CD8-positive, alpha-beta memory T cell (primary cell): ENCODE data around the gene CCL17. TPM values are rescaled to one million over a fixed set of nuclear protein-coding genes. Genes with fewer than 3 reads are reported as not detected.
"Not testable (repeated sequence)": the region's sequence is repeated elsewhere in the genome, so short reads cannot be mapped to it uniquely, and the experiment has no call there.

Experiments
- CTCF ChIA-PET: fragments of 350-600 bp; sonication (Branson Sonifier 250); formaldehyde crosslinking; loops from one replicate; lab custom pipeline; 2021; ENCODE audit warnings: antibody characterized with exemption; lab: Charles Lee
- POLR2A ChIA-PET: fragments of 350-600 bp; sonication (Branson Sonifier 250); formaldehyde crosslinking; loops from one replicate; lab custom pipeline; 2021; ENCODE audit warnings: antibody characterized with exemption; lab: Charles Lee
- DNase-seq, 5 donors: peaks; one replicate each; pipeline versions ENCODE4 v3.0.0 to v3.0.0-alpha.2; 2020 to 2022; ENCODE audit warnings: mixed read lengths in 1 of 5
- H3K27ac ChIP-seq: one replicate; pipeline ENCODE4 v1.7.0; 2013; ENCODE audit warnings: low read depth, mild to moderate bottlenecking, low read length, moderate library complexity
- H3K27me3 ChIP-seq: 2 replicates; pipeline ENCODE4 v1.7.0; 2013; ENCODE audit warnings: low read length, mild to moderate bottlenecking; ENCODE audit not compliant: insufficient read depth, poor library complexity, severe bottlenecking
- H3K36me3 ChIP-seq: 2 replicates; pipeline ENCODE4 v1.7.0; 2013; ENCODE audit warnings: mild to moderate bottlenecking, low read length, moderate library complexity; ENCODE audit not compliant: insufficient read depth
- H3K4me1 ChIP-seq: 2 replicates; pipeline ENCODE4 v1.7.0; 2013; ENCODE audit warnings: mild to moderate bottlenecking, low read length, moderate library complexity; ENCODE audit not compliant: insufficient read depth
- H3K4me3 ChIP-seq: 2 replicates; pipeline ENCODE4 v1.7.0; 2013; ENCODE audit warnings: mild to moderate bottlenecking, low read length
- H3K9me3 ChIP-seq: 2 replicates; pipeline ENCODE4 v1.7.0; 2013; ENCODE audit warnings: mild to moderate bottlenecking, low read length
- H3K27ac Mint-ChIP-seq, 8 donors: one replicate each; pipeline ENCODE4 v1.8.0; 2020 to 2021; ENCODE audit warnings: mixed read lengths in 8 of 8, mild to moderate bottlenecking in 6 of 8, inconsistent platforms in 3 of 8, moderate library complexity in 3 of 8
- H3K27me3 Mint-ChIP-seq, 2 donors: one replicate each; pipeline ENCODE4 v1.8.0; 2020 to 2021; ENCODE audit warnings: mixed read lengths in 2 of 2, mild to moderate bottlenecking in 1 of 2, moderate library complexity in 1 of 2
- H3K36me3 Mint-ChIP-seq, 3 donors: one replicate each; pipeline ENCODE4 v1.8.0; 2020 to 2021; ENCODE audit warnings: mixed read lengths in 3 of 3, inconsistent platforms in 1 of 3, mild to moderate bottlenecking in 1 of 3
- H3K4me1 Mint-ChIP-seq, 3 donors: one replicate each; pipeline ENCODE4 v1.8.0; 2020 to 2021; ENCODE audit warnings: mixed read lengths in 3 of 3, inconsistent platforms in 1 of 3, mild to moderate bottlenecking in 1 of 3
- H3K4me3 Mint-ChIP-seq, 7 donors: one replicate each; pipeline ENCODE4 v1.8.0; 2020 to 2021; ENCODE audit warnings: mixed read lengths in 7 of 7, mild to moderate bottlenecking in 6 of 7, moderate library complexity in 4 of 7, inconsistent platforms in 2 of 7
- H3K9me3 Mint-ChIP-seq, 5 donors: one replicate each; pipeline ENCODE4 v1.8.0; 2020 to 2022; ENCODE audit warnings: mixed read lengths in 5 of 5, mild to moderate bottlenecking in 3 of 5, moderate library complexity in 2 of 5, inconsistent platforms in 1 of 5
- polyA plus RNA-seq: library from polyadenylated mRNA; unstranded; fragments of 300-500 nt; fragmentation: Illumina TruSeq; gene quantifications from one replicate; pipeline ENCODE4 v1.2.3, GENCODE V29; 2021
- total RNA-seq, 2 experiments: library from RNA; stranded (reverse); gene quantifications; one replicate each; pipeline ENCODE4 v1.2.3, GENCODE V29; 2021

CCL17 gene
- total and polyA plus RNA-seq, 3 experiments from 2014 or later, result 18.6 to 18.9 TPM; not detected in 1

DNA sequence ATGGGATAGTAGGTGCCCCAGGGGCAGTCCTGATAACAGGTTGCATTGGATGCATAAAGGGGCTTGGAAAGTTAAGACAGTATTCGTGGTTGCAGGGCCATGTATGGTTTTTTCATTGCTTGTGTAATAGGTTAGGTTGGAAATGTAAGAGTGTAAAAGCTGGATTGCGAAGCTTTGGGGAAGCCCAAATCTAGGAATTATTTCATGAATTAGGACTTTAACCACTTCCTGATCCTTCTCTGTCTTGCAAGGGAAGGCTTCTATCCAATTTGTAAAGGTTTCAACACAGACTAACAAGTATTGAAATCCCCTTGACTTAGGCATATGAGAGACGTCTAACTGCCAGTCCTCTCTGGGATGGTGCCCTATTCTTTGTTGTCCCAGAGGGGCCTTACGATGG lies 7.8 kb upstream of the CCL17 start:
- no peaks in the 10 kb centered on the region for H3K9me3 Mint-ChIP-seq
- H3K36me3 Mint-ChIP-seq, result no peaks in the 10 kb centered on the region
- ChIA-PET POLR2A (no interaction called here), CTCF (no interaction called here)
- Histone ChIP-seq H3K9me3 (no peaks in the 10 kb centered on the region), H3K36me3 (no peaks in the 10 kb centered on the region), H3K4me3 (no peak overlapping the region), H3K4me1 (no peaks in the 10 kb centered on the region), H3K27me3 (no peaks in the 10 kb centered on the region), H3K27ac (no peak overlapping the region)
- peaks cover 23% of the 10 kb centered on the region in 2 donors for H3K27me3 Mint-ChIP-seq
- H3K4me3 Mint-ChIP-seq, result no peak overlapping the region
- H3K27ac Mint-ChIP-seq, result no peak overlapping the region
- no peaks in the 10 kb centered on the region for H3K4me1 Mint-ChIP-seq
- no peak for DNase-seq

DNA sequence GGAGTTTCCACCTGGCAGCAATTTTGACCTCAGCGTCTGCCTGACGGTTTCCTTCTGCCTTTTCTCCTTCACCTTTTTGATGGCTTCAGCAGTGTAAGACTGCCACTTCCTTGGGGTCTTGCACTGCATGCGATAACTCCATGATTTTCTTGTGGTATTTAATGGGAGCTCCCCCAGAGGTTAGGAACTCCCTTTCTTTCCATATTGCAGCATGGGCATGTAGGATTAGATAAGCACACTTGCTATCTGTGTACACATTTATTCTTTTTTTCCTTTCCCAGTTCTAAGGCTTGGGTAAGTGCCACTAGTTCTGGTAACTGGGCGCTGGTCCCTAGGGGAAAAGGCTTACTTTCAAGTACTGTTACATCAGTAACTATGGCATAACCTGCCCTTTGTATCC lies 7.1 kb upstream of the CCL17 start:
- CTCF ChIA-PET, H3K4me1 Mint-ChIP-seq, POLR2A ChIA-PET, H3K36me3 Mint-ChIP-seq, H3K27ac Mint-ChIP-seq, H3K36me3 ChIP-seq, H3K4me1 ChIP-seq, H3K4me3 Mint-ChIP-seq, H3K27me3 ChIP-seq, H3K9me3 Mint-ChIP-seq, H3K27ac ChIP-seq, DNase-seq, H3K4me3 ChIP-seq, H3K9me3 ChIP-seq: not testable (repeated sequence)
- peaks cover 19 to 23% of the 10 kb centered on the region in 2 donors for H3K27me3 Mint-ChIP-seq

DNA sequence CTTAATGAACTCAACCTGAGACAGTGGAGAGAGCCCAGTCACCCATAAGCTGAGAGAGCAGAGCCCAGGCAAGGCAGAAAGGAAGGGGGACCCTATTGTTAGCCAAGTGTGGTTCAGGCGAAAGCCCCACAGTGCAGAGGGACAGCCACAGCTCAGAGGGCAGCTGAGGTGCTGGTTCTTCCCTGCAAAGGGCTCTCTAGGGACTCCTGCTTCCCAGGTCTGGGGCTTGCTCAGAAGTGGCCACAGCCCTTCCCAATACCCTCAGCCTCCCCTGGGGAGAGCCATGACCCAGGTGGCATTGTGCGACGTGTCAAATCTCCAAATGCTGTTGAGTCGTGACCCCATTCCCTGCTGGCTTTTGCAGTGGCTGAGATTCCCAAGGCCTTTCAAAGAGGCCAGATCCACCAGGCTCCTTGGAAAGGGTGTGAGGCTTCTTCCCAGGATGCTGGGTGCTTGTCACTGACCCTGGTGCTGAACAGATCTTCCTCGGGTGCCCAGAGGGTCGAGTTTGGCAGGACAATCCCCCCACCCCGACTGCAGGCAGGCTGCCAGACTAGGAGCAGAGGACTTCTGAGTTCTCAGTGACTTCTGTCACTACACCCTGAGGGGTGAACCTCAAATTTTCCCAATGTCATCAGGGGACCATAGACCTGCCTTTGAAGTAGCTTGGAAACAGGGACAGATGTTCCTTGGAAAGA lies 2.5 kb upstream of the CCL17 start:
- Histone ChIP-seq H3K4me3 (no peak overlapping the region), H3K4me1 (no peaks in the 10 kb centered on the region), H3K9me3 (no peaks in the 10 kb centered on the region), H3K27ac (no peak overlapping the region), H3K36me3 (no peaks in the 10 kb centered on the region), H3K27me3 (no peaks in the 10 kb centered on the region)
- H3K27ac Mint-ChIP-seq, result no peak overlapping the region
- ChIA-PET CTCF (interaction anchor here (2.7 kb wide), 1 partner anchor 16 kb away, joined by 16 read pairs; no protein-coding TSS in a partner anchor), POLR2A (interaction anchor here (0.6 kb wide), 1 partner anchor 97 kb away, joined by 3 read pairs; no protein-coding TSS in a partner anchor)
- no peaks in the 10 kb centered on the region for H3K36me3 Mint-ChIP-seq
- H3K4me1 Mint-ChIP-seq, result no peaks in the 10 kb centered on the region
- H3K27me3 Mint-ChIP-seq, result peaks cover 3 to 4% of the 10 kb centered on the region in 2 donors
- peak in 1 of 5 donors; percentile 22 for DNase-seq
- H3K4me3 Mint-ChIP-seq, result no peak overlapping the region
- no peaks in the 10 kb centered on the region for H3K9me3 Mint-ChIP-seq

DNA sequence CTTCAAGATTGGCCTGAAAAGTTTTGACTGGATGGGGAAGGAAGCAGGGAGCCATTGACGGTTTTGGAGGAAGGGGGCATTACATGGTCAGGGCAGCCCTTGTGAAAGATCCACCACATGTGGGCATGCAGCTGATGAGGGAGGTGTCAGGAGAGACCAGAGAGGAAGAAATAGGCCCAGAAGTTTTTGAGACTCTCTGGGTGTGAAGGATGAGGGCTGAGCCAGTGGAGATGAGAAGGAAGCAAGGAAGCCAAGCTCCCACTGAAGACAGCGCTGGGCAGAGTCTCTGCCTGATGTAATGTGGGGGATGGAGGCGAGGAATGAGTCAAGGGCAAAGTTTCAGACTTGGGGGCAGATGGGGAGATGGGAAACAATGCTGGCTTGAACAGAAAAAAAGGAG lies 530 bp downstream of the CCL17 start:
- H3K27ac ChIP-seq, result no peak overlapping the region
- H3K36me3 ChIP-seq, result no peaks in the 10 kb centered on the region
- no peaks in the 10 kb centered on the region for H3K9me3 ChIP-seq
- Mint-ChIP-seq H3K9me3 (no peaks in the 10 kb centered on the region), H3K4me1 (no peaks in the 10 kb centered on the region), H3K27me3 (peaks cover 4 to 8% of the 10 kb centered on the region in 2 donors), H3K4me3 (no peak overlapping the region), H3K27ac (no peak overlapping the region), H3K36me3 (peaks cover 0 to 2% (median 0%) of the 10 kb centered on the region in 3 donors)
- ChIA-PET POLR2A (no interaction called here), CTCF (interaction anchor here (1.5 kb wide), 1 partner anchor 12 kb away, joined by 5 read pairs; no protein-coding TSS in a partner anchor)
- H3K4me3 ChIP-seq, result no peak overlapping the region
- no peak for DNase-seq
- H3K27me3 ChIP-seq, result no peaks in the 10 kb centered on the region
- no peaks in the 10 kb centered on the region for H3K4me1 ChIP-seq

DNA sequence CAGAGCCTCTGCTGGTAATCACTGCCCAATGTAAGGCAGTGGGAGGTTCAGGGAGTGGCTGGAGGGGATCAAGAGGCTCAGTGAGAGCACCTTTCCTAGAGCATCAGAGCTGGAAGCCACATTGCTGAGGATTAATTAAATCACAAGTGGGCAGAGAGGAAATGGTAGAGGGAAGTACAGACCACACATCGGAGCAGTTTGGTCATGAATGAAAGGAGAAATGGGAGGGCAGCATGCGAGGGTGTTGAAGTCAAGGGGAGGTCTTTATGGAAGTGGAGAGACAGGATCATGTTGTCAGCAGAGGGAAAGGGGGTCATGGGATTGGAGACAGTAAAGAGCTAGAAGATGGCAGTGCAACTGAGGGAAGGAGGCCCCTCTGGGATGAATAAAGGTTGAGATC lies 2.3 kb downstream of the CCL17 start:
- Mint-ChIP-seq H3K27ac (no peak overlapping the region), H3K4me3 (no peak overlapping the region), H3K4me1 (no peaks in the 10 kb centered on the region), H3K9me3 (no peaks in the 10 kb centered on the region), H3K36me3 (peaks cover 0 to 2% (median 0%) of the 10 kb centered on the region in 3 donors), H3K27me3 (peaks cover 0 to 13% of the 10 kb centered on the region in 2 donors)
- Histone ChIP-seq H3K9me3 (no peaks in the 10 kb centered on the region), H3K36me3 (no peaks in the 10 kb centered on the region), H3K4me3 (no peak overlapping the region), H3K4me1 (no peaks in the 10 kb centered on the region), H3K27me3 (no peaks in the 10 kb centered on the region), H3K27ac (no peak overlapping the region)
- DNase-seq, result no peak
- POLR2A ChIA-PET, result no interaction called here
- CTCF ChIA-PET, result interaction anchor here (1.2 kb wide), 1 partner anchor 10 kb away, joined by 3 read pairs; no protein-coding TSS in a partner anchor

DNA sequence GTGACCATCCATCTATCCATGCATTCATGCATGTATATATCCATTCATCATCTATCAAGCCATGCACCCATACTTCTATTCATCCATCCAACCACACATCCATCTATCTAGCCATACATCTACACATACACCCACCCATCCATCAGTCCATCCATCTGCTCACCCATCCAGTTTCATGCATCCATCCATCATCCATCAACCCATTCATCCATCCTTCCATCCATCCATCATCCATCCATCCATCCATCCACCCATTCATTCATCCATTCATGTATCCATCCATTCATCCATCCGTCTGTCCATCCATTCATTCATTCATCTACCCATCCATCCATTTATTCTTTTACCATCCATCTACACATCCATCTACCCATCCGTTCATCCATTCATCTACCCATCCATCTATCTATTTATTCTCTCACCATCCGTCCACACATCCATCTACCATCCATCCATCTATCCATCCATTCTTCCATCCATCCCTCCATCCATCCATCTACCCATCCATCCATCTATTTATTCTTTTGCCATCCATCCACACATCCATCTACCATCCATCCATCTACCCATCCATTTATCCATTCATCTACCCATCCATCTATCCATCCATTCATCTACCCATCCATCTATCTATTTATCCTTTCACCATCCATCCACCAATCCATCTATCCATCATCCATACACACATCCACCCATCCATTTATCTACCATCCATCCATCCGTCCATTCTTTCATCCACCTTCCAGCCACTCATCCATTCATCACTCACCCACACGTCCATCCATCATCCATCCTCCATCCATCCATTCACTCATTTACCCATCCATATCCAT lies 3.2 kb downstream of the CCL17 start:
- no peak for DNase-seq
- Mint-ChIP-seq H3K27me3 (peaks cover 0 to 13% of the 10 kb centered on the region in 2 donors), H3K27ac (no peak overlapping the region), H3K9me3 (no peaks in the 10 kb centered on the region), H3K4me3 (no peak overlapping the region), H3K4me1 (no peaks in the 10 kb centered on the region), H3K36me3 (peaks cover 0 to 2% (median 0%) of the 10 kb centered on the region in 3 donors)
- ChIA-PET POLR2A (no interaction called here), CTCF (no interaction called here)
- H3K27ac ChIP-seq, result no peak overlapping the region
- no peaks in the 10 kb centered on the region for H3K36me3 ChIP-seq
- no peaks in the 10 kb centered on the region for H3K27me3 ChIP-seq
- no peaks in the 10 kb centered on the region for H3K4me1 ChIP-seq
- H3K4me3 ChIP-seq, result no peak overlapping the region
- no peaks in the 10 kb centered on the region for H3K9me3 ChIP-seq

DNA sequence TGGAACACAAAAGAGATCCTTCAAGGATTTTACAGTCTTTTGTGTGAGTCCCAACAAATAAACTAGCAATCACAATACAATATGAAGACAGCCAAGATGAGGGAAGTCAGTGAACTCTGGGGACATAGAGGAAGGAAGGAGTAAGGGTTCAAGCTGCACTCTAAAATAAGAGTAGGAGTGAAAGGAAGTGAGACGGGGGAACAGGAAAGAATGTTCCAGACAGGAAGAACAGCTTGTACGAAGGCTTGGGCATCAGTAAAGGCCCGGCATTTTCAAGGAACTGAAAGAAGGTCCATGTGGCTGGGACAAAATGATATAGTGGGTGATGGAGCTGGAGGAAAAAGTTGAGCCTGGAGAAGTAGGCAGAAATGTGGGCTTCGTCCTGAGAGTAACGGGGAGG lies 4.5 kb downstream of the CCL17 start:
- peaks cover 0 to 13% of the 10 kb centered on the region in 2 donors for H3K27me3 Mint-ChIP-seq
- Histone ChIP-seq H3K4me3 (no peak overlapping the region), H3K4me1 (no peaks in the 10 kb centered on the region), H3K27ac (no peak overlapping the region), H3K9me3 (no peaks in the 10 kb centered on the region), H3K36me3 (no peaks in the 10 kb centered on the region), H3K27me3 (no peaks in the 10 kb centered on the region)
- H3K27ac Mint-ChIP-seq, result peak overlapping the region in 1 of 8 donors; percentile 38
- H3K4me1 Mint-ChIP-seq, result no peaks in the 10 kb centered on the region
- peaks cover 0 to 2% (median 0%) of the 10 kb centered on the region in 3 donors for H3K36me3 Mint-ChIP-seq
- no peaks in the 10 kb centered on the region for H3K9me3 Mint-ChIP-seq
- ChIA-PET CTCF (interaction anchor here (1.8 kb wide), 1 partner anchor 9 kb away, joined by 9 read pairs; no protein-coding TSS in a partner anchor), POLR2A (interaction anchor here (0.6 kb wide), 1 partner anchor 13 kb away, joined by 4 read pairs; no protein-coding TSS in a partner anchor)
- DNase-seq, result no peak
- no peak overlapping the region for H3K4me3 Mint-ChIP-seq
